ENCODE data around the gene CARS2.

DNA sequence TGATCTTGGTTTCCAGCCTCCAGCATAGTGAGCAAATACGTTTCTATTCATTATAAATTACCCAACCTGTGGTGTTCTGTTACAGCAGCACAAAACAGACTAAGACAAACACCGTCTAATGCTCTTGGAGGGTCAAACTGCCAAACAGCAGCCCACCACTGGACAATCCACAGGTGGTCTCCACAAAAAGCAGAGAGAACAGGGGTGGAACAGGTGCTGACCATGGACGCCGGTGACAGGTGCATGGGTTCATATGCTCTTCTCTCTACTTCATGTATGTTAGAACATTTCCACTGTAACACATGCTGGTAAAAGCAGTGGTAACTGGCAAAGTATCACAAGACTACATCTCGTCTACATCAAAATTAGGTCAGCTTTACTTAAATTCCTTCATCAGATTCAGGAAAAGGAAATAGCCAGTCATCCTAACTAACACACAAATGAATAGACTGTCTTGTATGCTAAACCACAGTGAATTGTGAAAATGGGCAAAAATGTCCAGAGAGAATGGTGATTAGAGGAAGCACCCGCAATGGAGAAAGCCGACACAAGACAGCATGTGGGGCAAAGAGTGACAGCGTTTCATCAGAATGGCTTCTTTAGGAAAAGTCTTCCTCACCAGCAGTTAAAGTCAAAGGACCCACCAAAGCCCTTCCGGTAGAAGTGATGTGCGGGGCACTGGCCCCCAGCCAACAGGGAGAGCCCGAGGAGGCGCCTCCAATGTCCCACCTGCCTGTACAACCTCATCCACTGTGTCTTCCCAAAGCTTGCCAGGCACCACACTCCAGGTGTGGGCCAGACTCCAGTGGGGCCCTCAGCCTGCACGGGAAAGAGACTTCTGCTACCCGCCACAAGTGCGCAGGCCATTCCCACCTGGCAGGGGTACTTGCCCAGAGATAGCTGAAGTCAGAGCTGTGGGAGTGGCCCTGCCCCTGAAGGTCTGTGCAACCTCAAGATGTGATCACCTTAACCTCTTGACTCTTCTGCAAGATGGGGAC is 6.5 kb downstream of the CARS2 start:
- TF ChIP-seq, protein P1, sequence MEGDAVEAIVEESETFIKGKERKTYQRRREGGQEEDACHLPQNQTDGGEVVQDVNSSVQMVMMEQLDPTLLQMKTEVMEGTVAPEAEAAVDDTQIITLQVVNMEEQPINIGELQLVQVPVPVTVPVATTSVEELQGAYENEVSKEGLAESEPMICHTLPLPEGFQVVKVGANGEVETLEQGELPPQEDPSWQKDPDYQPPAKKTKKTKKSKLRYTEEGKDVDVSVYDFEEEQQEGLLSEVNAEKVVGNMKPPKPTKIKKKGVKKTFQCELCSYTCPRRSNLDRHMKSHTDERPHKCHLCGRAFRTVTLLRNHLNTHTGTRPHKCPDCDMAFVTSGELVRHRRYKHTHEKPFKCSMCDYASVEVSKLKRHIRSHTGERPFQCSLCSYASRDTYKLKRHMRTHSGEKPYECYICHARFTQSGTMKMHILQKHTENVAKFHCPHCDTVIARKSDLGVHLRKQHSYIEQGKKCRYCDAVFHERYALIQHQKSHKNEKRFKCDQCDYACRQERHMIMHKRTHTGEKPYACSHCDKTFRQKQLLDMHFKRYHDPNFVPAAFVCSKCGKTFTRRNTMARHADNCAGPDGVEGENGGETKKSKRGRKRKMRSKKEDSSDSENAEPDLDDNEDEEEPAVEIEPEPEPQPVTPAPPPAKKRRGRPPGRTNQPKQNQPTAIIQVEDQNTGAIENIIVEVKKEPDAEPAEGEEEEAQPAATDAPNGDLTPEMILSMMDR (IDR thresholded peaks at IDR 0.05), result no peak
- no peak for TF ChIP-seq POLR2A (IDR thresholded peaks at IDR 0.05)

All from testis (tissue), 2 donors.